GM23338 (cell line): ENCODE results near the gene C1orf21. TPM values are rescaled to one million over a fixed set of nuclear protein-coding genes. Genes with fewer than 3 reads are reported as not detected.
A peak's percentile ranks its signal among the peaks of the same experiment; 100 is the strongest.

Source experiments
- ATAC-seq: fragments of 200-7000 bp; cut with Tn5 transposase; 3 replicates; pipeline ENCODE4 v1.9.1; 2020
- DNase-seq: peaks from one replicate; pipeline ENCODE4 v3.0.0-alpha.2; 2015; ENCODE audit warnings: low spot score
- H2AFZ ChIP-seq: fragments of 200-600 bp; sonication (generic); 2 replicates; pipeline ENCODE4 v1.8.0; 2016; ENCODE audit warnings: antibody characterized with exemption, mild to moderate bottlenecking, moderate library complexity
- H3F3A ChIP-seq: fragments of 200-600 bp; sonication (generic); replicated peaks from 2 replicates; pipeline ENCODE4 v1.8.0; 2017; ENCODE audit warnings: antibody characterized with exemption, mixed run types, low read depth
- H3K27ac ChIP-seq: fragments of 200-600 bp; sonication (generic); 2 replicates; pipeline ENCODE4 v1.6.1; 2016; ENCODE audit warnings: low read depth
- H3K27me3 ChIP-seq: fragments of 200-600 bp; sonication (generic); 2 replicates; pipeline ENCODE4 v1.8.0; 2016; ENCODE audit warnings: mild to moderate bottlenecking, mixed run types, moderate library complexity; ENCODE audit not compliant: insufficient read depth
- H3K36me3 ChIP-seq: fragments of 200-600 bp; sonication (generic); 2 replicates; pipeline ENCODE4 v1.8.0; 2016; ENCODE audit warnings: mild to moderate bottlenecking; ENCODE audit not compliant: insufficient read depth
- H3K4me1 ChIP-seq: fragments of 200-600 bp; sonication (generic); 2 replicates; pipeline ENCODE4 v1.8.0; 2016; ENCODE audit warnings: mild to moderate bottlenecking, moderate library complexity; ENCODE audit not compliant: insufficient read depth
- H3K4me2 ChIP-seq: fragments of 200-600 bp; sonication (generic); 2 replicates; pipeline ENCODE4 v1.7.1; 2017; ENCODE audit warnings: mixed run types
- H3K4me3 ChIP-seq: fragments of 200-600 bp; sonication (generic); 2 replicates; pipeline ENCODE4 v1.6.1; 2016; ENCODE audit warnings: mixed run types
- H3K79me2 ChIP-seq: fragments of 200-600 bp; sonication (generic); replicated peaks from 2 replicates; pipeline ENCODE4 v1.8.0; 2017; ENCODE audit warnings: mild to moderate bottlenecking; ENCODE audit not compliant: insufficient read depth
- H3K9me2 ChIP-seq: fragments of 200-600 bp; sonication (generic); 2 replicates; pipeline ENCODE4 v1.8.0; 2017; ENCODE audit not compliant: insufficient read depth
- H4K20me1 ChIP-seq: fragments of 200-600 bp; sonication (generic); replicated peaks from 2 replicates; pipeline ENCODE4 v1.8.0; 2017; ENCODE audit warnings: mild to moderate bottlenecking; ENCODE audit not compliant: insufficient read depth
- H3K27ac Mint-ChIP-seq: 2 replicates; pipeline ENCODE4 v1.8.0; 2020; ENCODE audit warnings: inconsistent platforms, mild to moderate bottlenecking, moderate library complexity, mixed read lengths
- H3K27me3 Mint-ChIP-seq: 3 replicates; pipeline ENCODE4 v1.8.0; 2022; ENCODE audit warnings: low read depth, mild to moderate bottlenecking, moderate library complexity, mixed read lengths, inconsistent platforms; ENCODE audit not compliant: insufficient read depth, poor library complexity
- H3K36me3 Mint-ChIP-seq: 3 replicates; pipeline ENCODE4 v1.8.0; 2021; ENCODE audit warnings: low read depth, mild to moderate bottlenecking, inconsistent platforms, moderate library complexity, mixed read lengths
- H3K4me1 Mint-ChIP-seq: 3 replicates; pipeline ENCODE4 v1.8.0; 2020; ENCODE audit warnings: mild to moderate bottlenecking, inconsistent platforms, mixed read lengths
- H3K4me3 Mint-ChIP-seq: 3 replicates; pipeline ENCODE4 v1.8.0; 2021; ENCODE audit warnings: moderate library complexity, mild to moderate bottlenecking, inconsistent platforms, mixed read lengths
- H3K9me3 Mint-ChIP-seq: 3 replicates; pipeline ENCODE4 v1.8.0; 2020; ENCODE audit warnings: moderate library complexity, mild to moderate bottlenecking, inconsistent platforms, mixed read lengths
- CREB1 ChIP-seq: fragments of 250-450 bp; sonication (Bioruptor Pico); IDR thresholded peaks from 2 replicates; pipeline ENCODE4 v1.5.0; 2020; ENCODE audit warnings: low read depth, mild to moderate bottlenecking, moderate library complexity
- CTCF ChIP-seq, 2 experiments: fragments of 200-600 bp in 1 of 2; sonication (generic) in 1 of 2; conservative IDR thresholded peaks; 2 replicates each; pipeline versions ENCODE4 v1.5.1 to v1.6.1; 2016 to 2017; ENCODE audit warnings: antibody characterized with exemption in 2 of 2, low read depth in 2 of 2, mild to moderate bottlenecking in 2 of 2, moderate library complexity in 1 of 2
- EZH2 ChIP-seq: fragments of 200-600 bp; sonication (generic); IDR thresholded peaks from one replicate; pipeline ENCODE4 v1.8.0; 2017; ENCODE audit warnings: antibody characterized with exemption, mild to moderate bottlenecking, low read depth; ENCODE audit not compliant: unreplicated experiment
- EZH2phosphoT487 ChIP-seq: fragments of 200-600 bp; sonication (generic); IDR thresholded peaks from one replicate; pipeline ENCODE4 v1.8.1; 2018; ENCODE audit warnings: antibody characterized with exemption; ENCODE audit not compliant: unreplicated experiment
- JUNB ChIP-seq: IDR thresholded peaks from one replicate; pipeline ENCODE4 v1.6.1; 2016; ENCODE audit warnings: antibody characterized with exemption; ENCODE audit not compliant: unreplicated experiment
- NANOG ChIP-seq: IDR thresholded peaks from 2 replicates; pipeline ENCODE4 v1.6.1; 2016; ENCODE audit warnings: antibody characterized with exemption, borderline replicate concordance
- ZNF114 ChIP-seq: fragments of 250-450 bp; sonication (Bioruptor Pico); IDR thresholded peaks from 2 replicates; pipeline ENCODE4 v1.5.0; 2020; ENCODE audit warnings: mild to moderate bottlenecking, moderate library complexity
- ZNF331 ChIP-seq: fragments of 250-450 bp; sonication (Bioruptor Pico); IDR thresholded peaks from 2 replicates; pipeline ENCODE4 v1.5.0; 2020; ENCODE audit warnings: low read depth, mild to moderate bottlenecking, moderate library complexity
- ZNF462 ChIP-seq: fragments of 250-450 bp; sonication (Bioruptor Pico); IDR thresholded peaks from 2 replicates; pipeline ENCODE4 v1.5.0; 2020; ENCODE audit warnings: mild to moderate bottlenecking, moderate library complexity
- polyA plus RNA-seq: library from polyadenylated mRNA; unstranded; fragments of >200 nt; fragmentation: Nextera tagmentation; extraction: Ambion mirVana; gene quantifications from 2 replicates; pipeline ENCODE4 v1.2.1, GENCODE V29; 2016
- total RNA-seq: library from RNA; depleted of rRNA; stranded (reverse); fragments of >200 nt; shearing (Covaris generic); gene quantifications from 2 replicates; pipeline ENCODE4 v1.2.3, GENCODE V29; 2014

Gene C1orf21
- total and polyA plus RNA-seq, 2 experiments from 2014 or later, result 28.0 to 40.4 TPM

GRCh38 chr1:184426278-184426674 lies 39.4 kb downstream of the C1orf21 start:
- H3K4me3 Mint-ChIP-seq, result peak overlapping the region; percentile 1; the same call in 1 of the 3 replicates
- peaks cover 32% of the 10 kb centered on the region for H3K4me1 Mint-ChIP-seq
- peak; percentile 57 for DNase-seq
- Histone ChIP-seq H3K27ac (peak overlapping the region; percentile 2; the same call in 1 of the 2 replicates), H3K27me3 (no peaks in the 10 kb centered on the region), H3K4me3 (no peak overlapping the region), H3K36me3 (no peaks in the 10 kb centered on the region), H2AFZ (no peak overlapping the region), H3K4me1 (peaks cover 33% of the 10 kb centered on the region), H4K20me1 (peaks cover 11% of the 10 kb centered on the region), H3F3A (no peaks in the 10 kb centered on the region), H3K79me2 (peaks cover 74% of the 10 kb centered on the region), H3K4me2 (peak overlapping the region; percentile 29; the same call in 1 of the 2 replicates), H3K9me2 (peaks cover 9% of the 10 kb centered on the region; the same call in 1 of the 2 replicates)
- H3K27me3 Mint-ChIP-seq, result no peaks in the 10 kb centered on the region
- H3K36me3 Mint-ChIP-seq, result peaks cover 5% of the 10 kb centered on the region; the same call in 2 of the 3 replicates
- no peak for TF ChIP-seq JUNB
- no peak for TF ChIP-seq EZH2phosphoT487
- no peak for TF ChIP-seq CREB1 (CRISPR knock-in tag)
- TF ChIP-seq EZH2, result no peak
- TF ChIP-seq ZNF462 (CRISPR knock-in tag), result no peak
- no peak for TF ChIP-seq NANOG
- no peak for TF ChIP-seq ZNF331
- no peak for TF ChIP-seq ZNF114 (CRISPR knock-in tag)
- TF ChIP-seq CTCF (conservative IDR thresholded peaks at IDR 0.05; ENCODE audit: low read depth in 2 of 2), result no peak
- H3K27ac Mint-ChIP-seq, result no peak overlapping the region
- no peaks in the 10 kb centered on the region for H3K9me3 Mint-ChIP-seq
- peak; percentile 97 for ATAC-seq
